WTC11 (cell line): ENCODE results near the gene SLC25A21. TPM values are rescaled to one million over a fixed set of nuclear protein-coding genes. Genes with fewer than 3 reads are reported as not detected.

Experiments
- ATAC-seq: fragments of 200-7000 bp; cut with Tn5 transposase; 2 replicates; pipeline ENCODE4 v1.10.0; 2021; ENCODE audit warnings: mild to moderate bottlenecking, moderate library complexity
- CTCF ChIA-PET: fragments of 300-600 bp; sonication (Branson Sonifier 250); formaldehyde crosslinking; loops from one replicate; lab custom pipeline; 2021; ENCODE audit warnings: antibody characterized with exemption; lab: Charles Lee
- POLR2A ChIA-PET: fragments of 350-600 bp; sonication (Branson Sonifier 250); formaldehyde crosslinking; loops from one replicate; lab custom pipeline; 2021; ENCODE audit warnings: antibody characterized with exemption; lab: Charles Lee
- DNase-seq: peaks from one replicate; pipeline ENCODE4 v3.0.0; 2021; ENCODE audit warnings: low spot score
- H3K27ac Mint-ChIP-seq: 2 replicates; pipeline ENCODE4 v1.8.0; 2021; ENCODE audit warnings: mixed read lengths
- H3K27me3 Mint-ChIP-seq: 2 replicates; pipeline ENCODE4 v1.8.0; 2021; ENCODE audit warnings: low read depth, mild to moderate bottlenecking, moderate library complexity, mixed read lengths
- H3K36me3 Mint-ChIP-seq: 2 replicates; pipeline ENCODE4 v1.8.0; 2021; ENCODE audit warnings: mixed read lengths
- H3K4me1 Mint-ChIP-seq: 2 replicates; pipeline ENCODE4 v1.8.0; 2022; ENCODE audit warnings: mixed read lengths
- H3K4me3 Mint-ChIP-seq: 2 replicates; pipeline ENCODE4 v1.8.0; 2021; ENCODE audit warnings: mild to moderate bottlenecking, moderate library complexity, mixed read lengths
- H3K9me3 Mint-ChIP-seq: 2 replicates; pipeline ENCODE4 v1.8.0; 2021; ENCODE audit warnings: mixed read lengths
- CREM ChIP-seq: sonication (generic); formaldehyde crosslinking; IDR thresholded peaks from 2 replicates; pipeline ENCODE4 v1.8.1; 2022; ENCODE audit warnings: mild to moderate bottlenecking, missing genetic modification reagents, moderate library complexity
- EMX1 ChIP-seq: fragments of 250-450 bp; sonication (Bioruptor Pico); IDR thresholded peaks from 2 replicates; pipeline ENCODE4 v1.8.0; 2021; ENCODE audit warnings: mild to moderate bottlenecking
- FOXP1 ChIP-seq: sonication (generic); formaldehyde crosslinking; IDR thresholded peaks from 2 replicates; pipeline ENCODE4 v1.8.0; 2022; ENCODE audit warnings: missing genetic modification reagents, mild to moderate bottlenecking, moderate library complexity, borderline replicate concordance
- GABPB1 ChIP-seq: sonication (generic); formaldehyde crosslinking; IDR thresholded peaks from 2 replicates; pipeline ENCODE4 v1.8.1; 2023; ENCODE audit warnings: mild to moderate bottlenecking, missing genetic modification reagents
- KAT7 ChIP-seq: sonication (generic); formaldehyde crosslinking; IDR thresholded peaks from 2 replicates; pipeline ENCODE4 v1.8.1; 2023; ENCODE audit warnings: missing genetic modification reagents, mild to moderate bottlenecking, borderline replicate concordance
- RORB ChIP-seq: fragments of 250-450 bp; sonication (Bioruptor Pico); IDR thresholded peaks from 2 replicates; pipeline ENCODE4 v1.9.0; 2021; ENCODE audit warnings: mild to moderate bottlenecking
- TEAD4 ChIP-seq: sonication (generic); formaldehyde crosslinking; IDR thresholded peaks from 2 replicates; pipeline ENCODE4 v1.8.0; 2022; ENCODE audit warnings: mild to moderate bottlenecking, missing genetic modification reagents
- ZNF263 ChIP-seq: sonication (generic); formaldehyde crosslinking; IDR thresholded peaks from 2 replicates; pipeline ENCODE4 v1.8.1; 2022; ENCODE audit warnings: low read depth, mild to moderate bottlenecking, moderate library complexity, missing genetic modification reagents
- ZNF396 ChIP-seq: fragments of 250-450 bp; sonication (Bioruptor Pico); IDR thresholded peaks from 2 replicates; pipeline ENCODE4 v1.8.0; 2021; ENCODE audit warnings: mild to moderate bottlenecking, moderate library complexity, borderline replicate concordance
- ZNF423 ChIP-seq: fragments of 250-450 bp; sonication (Bioruptor Pico); IDR thresholded peaks from 2 replicates; pipeline ENCODE4 v2.1.2; 2022; ENCODE audit warnings: mild to moderate bottlenecking, moderate library complexity
- total RNA-seq: library from RNA; stranded (reverse); gene quantifications from 3 replicates; pipeline ENCODE4 v1.2.3, GENCODE V29; 2021
- TF ChIP-seq, protein P1 (sequence below): sonication (generic); formaldehyde crosslinking; IDR thresholded peaks from 2 replicates; pipeline ENCODE4 v1.8.1; 2023; ENCODE audit warnings: mild to moderate bottlenecking, moderate library complexity, missing genetic modification reagents
- TF ChIP-seq, protein P2 (sequence below): fragments of 250-450 bp; sonication (Bioruptor Pico); IDR thresholded peaks from 2 replicates; pipeline ENCODE4 v2.1.2; 2022; ENCODE audit warnings: mild to moderate bottlenecking, moderate library complexity
- TF ChIP-seq, protein P3 (sequence below): fragments of 250-450 bp; sonication (Bioruptor Pico); IDR thresholded peaks from 2 replicates; pipeline ENCODE4 v1.9.0; 2021; ENCODE audit warnings: moderate library complexity, mild to moderate bottlenecking, inconsistent platforms, borderline replicate concordance
- TF ChIP-seq, protein P4 (sequence below): sonication (generic); formaldehyde crosslinking; IDR thresholded peaks from 2 replicates; pipeline ENCODE4 v1.8.1; 2023; ENCODE audit warnings: mild to moderate bottlenecking, missing genetic modification reagents
- TF ChIP-seq, protein P5 (sequence below): sonication (generic); formaldehyde crosslinking; IDR thresholded peaks from 2 replicates; pipeline ENCODE4 v1.8.0; 2022; ENCODE audit warnings: mild to moderate bottlenecking, missing genetic modification reagents
- TF ChIP-seq, protein P6 (sequence below): sonication (generic); formaldehyde crosslinking; IDR thresholded peaks from 2 replicates; pipeline ENCODE4 v1.8.1; 2022; ENCODE audit warnings: mild to moderate bottlenecking, moderate library complexity, missing genetic modification reagents
- TF ChIP-seq, protein P7 (sequence below): sonication (generic); formaldehyde crosslinking; IDR thresholded peaks from 2 replicates; pipeline ENCODE4 v1.8.1; 2023; ENCODE audit warnings: mild to moderate bottlenecking, missing genetic modification reagents
- TF ChIP-seq, protein P8 (sequence below): sonication (generic); formaldehyde crosslinking; conservative IDR thresholded peaks from 2 replicates; pipeline ENCODE4 v1.8.1; 2023; ENCODE audit warnings: mild to moderate bottlenecking, low read depth, missing genetic modification reagents, moderate library complexity
- TF ChIP-seq, protein P9 (sequence below): fragments of 250-450 bp; sonication (Bioruptor Pico); IDR thresholded peaks from 2 replicates; pipeline ENCODE4 v1.9.0; 2021; ENCODE audit warnings: mild to moderate bottlenecking

Gene SLC25A21
- total RNA-seq, 1 experiment from 2014 or later, result 8.2 TPM

DNA sequence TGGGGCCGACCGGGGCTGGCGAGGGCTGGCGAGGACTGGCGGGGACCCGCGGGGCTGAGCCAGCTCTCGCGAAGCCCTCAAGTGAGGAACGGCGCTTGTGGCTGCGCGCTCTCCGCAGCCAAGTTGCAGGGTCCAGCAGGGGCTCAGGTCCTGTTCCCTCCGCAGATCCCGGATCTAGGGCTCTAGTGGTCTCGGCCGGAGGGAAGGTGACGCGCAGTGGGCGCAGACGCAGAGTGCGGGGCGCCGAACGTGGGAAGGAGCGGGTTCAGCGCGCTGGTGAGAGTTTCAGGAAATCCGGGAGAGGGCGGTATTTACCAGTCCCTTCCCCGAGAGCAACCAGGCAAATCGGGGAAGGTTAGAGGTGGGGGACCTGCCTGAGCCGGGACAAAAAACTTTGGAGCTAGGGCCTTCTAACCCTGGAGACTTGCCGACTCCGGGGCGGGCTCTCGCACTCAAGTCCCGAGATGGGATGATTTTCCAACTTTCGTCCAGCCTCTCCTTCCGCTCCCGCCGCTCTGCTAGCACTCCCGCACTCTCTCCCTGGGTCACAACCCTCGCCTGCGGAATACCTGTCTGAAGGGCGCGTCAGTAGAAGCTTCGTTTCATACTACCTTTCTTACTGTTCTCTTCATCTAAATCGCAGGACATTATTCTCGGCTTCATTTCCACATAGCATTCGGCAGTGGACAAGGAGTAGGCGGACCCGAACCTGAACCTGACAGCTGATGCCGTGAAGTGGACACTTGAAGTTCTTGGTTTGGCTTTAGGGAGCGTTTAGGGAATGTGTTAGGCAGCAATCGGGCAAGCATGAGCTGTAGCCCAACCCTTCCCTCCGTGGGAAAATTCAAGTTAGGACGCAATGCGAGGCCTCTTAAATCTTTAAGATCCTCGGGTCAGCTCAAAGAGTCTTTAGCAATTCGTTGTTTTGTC, 524.3 kb downstream of the SLC25A21 start:
- DNase-seq (peak; percentile 70), ATAC-seq (peak; percentile 83)
- POLR2A ChIA-PET, result interaction anchor here (0.9 to 1.0 kb wide), 2 partner anchors 129 to 524 kb away, joined by 3 to 5 read pairs; partner anchors contain the start of gene SLC25A21
- H3K4me3 Mint-ChIP-seq, result peak overlapping the region; percentile 69
- H3K4me1 Mint-ChIP-seq, result peaks cover 8% of the 10 kb centered on the region
- no peaks in the 10 kb centered on the region for H3K36me3 Mint-ChIP-seq
- H3K9me3 Mint-ChIP-seq, result no peaks in the 10 kb centered on the region
- H3K27me3 Mint-ChIP-seq, result peaks cover 100% of the 10 kb centered on the region
- H3K27ac Mint-ChIP-seq, result no peak overlapping the region
- CTCF ChIA-PET, result interaction anchor here (0.5 to 6.8 kb wide), 56 partner anchors 8 to 944 kb away, joined by 3 to 79 read pairs (median 4); partner anchors contain the start of genes NKX2-8 and PAX9
- TF ChIP-seq, protein P1, sequence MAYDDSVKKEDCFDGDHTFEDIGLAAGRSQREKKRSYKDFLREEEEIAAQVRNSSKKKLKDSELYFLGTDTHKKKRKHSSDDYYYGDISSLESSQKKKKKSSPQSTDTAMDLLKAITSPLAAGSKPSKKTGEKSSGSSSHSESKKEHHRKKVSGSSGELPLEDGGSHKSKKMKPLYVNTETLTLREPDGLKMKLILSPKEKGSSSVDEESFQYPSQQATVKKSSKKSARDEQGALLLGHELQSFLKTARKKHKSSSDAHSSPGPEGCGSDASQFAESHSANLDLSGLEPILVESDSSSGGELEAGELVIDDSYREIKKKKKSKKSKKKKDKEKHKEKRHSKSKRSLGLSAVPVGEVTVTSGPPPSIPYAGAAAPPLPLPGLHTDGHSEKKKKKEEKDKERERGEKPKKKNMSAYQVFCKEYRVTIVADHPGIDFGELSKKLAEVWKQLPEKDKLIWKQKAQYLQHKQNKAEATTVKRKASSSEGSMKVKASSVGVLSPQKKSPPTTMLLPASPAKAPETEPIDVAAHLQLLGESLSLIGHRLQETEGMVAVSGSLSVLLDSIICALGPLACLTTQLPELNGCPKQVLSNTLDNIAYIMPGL (CRISPR knock-in tag), result peak; percentile 62; the same call in 1 of the 2 replicates
- TF ChIP-seq, protein P2, sequence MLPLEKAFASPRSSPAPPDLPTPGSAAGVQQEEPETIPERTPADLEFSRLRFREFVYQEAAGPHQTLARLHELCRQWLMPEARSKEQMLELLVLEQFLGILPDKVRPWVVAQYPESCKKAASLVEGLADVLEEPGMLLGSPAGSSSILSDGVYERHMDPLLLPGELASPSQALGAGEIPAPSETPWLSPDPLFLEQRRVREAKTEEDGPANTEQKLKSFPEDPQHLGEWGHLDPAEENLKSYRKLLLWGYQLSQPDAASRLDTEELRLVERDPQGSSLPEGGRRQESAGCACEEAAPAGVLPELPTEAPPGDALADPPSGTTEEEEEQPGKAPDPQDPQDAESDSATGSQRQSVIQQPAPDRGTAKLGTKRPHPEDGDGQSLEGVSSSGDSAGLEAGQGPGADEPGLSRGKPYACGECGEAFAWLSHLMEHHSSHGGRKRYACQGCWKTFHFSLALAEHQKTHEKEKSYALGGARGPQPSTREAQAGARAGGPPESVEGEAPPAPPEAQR (CRISPR knock-in tag), result no peak
- TF ChIP-seq TEAD4 (0 out of 2 replicates have a peak, but pooled peaks have one; percentile 16), GABPB1 (CRISPR knock-in tag) (peak; percentile 37; the same call in 1 of the 2 replicates)

DNA sequence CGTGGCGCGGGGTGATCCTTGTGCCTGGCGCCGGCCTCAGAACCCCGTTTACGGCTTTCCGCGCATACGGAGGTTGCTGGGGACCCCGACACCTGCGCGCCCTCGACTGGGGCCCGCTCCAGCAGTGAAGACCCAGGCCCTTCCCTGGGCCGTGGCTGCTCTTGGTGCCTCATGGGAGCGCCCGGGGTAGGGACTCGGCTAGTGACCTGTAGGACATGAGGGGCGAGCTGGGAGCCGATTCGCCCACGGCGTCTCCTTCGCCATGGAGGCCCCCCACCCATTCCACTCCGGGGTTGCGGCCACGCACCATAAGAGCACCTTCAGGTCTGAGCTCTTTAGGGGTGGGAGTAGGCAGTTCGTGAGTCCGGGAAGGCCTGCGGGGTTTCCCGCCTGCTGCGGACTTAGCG, 525.0 kb downstream of the SLC25A21 start:
- ATAC-seq (peak; percentile 41), DNase-seq (peak; percentile 22)
- H3K36me3 Mint-ChIP-seq, result no peaks in the 10 kb centered on the region
- CTCF ChIA-PET, result interaction anchor here (0.6 to 6.8 kb wide), 27 partner anchors 8 to 519 kb away, joined by 3 to 79 read pairs (median 6); partner anchors contain the start of gene PAX9
- TF ChIP-seq, protein P3, sequence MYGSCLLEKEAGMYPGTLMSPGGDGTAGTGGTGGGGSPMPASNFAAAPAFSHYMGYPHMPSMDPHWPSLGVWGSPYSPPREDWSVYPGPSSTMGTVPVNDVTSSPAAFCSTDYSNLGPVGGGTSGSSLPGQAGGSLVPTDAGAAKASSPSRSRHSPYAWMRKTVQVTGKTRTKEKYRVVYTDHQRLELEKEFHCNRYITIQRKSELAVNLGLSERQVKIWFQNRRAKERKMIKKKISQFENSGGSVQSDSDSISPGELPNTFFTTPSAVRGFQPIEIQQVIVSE (CRISPR knock-in tag), result no peak
- TF ChIP-seq, protein P4, sequence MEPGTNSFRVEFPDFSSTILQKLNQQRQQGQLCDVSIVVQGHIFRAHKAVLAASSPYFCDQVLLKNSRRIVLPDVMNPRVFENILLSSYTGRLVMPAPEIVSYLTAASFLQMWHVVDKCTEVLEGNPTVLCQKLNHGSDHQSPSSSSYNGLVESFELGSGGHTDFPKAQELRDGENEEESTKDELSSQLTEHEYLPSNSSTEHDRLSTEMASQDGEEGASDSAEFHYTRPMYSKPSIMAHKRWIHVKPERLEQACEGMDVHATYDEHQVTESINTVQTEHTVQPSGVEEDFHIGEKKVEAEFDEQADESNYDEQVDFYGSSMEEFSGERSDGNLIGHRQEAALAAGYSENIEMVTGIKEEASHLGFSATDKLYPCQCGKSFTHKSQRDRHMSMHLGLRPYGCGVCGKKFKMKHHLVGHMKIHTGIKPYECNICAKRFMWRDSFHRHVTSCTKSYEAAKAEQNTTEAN (CRISPR knock-in tag), result no peak
- TF ChIP-seq FOXP1 (no peak), ZNF396 (no peak), GABPB1 (CRISPR knock-in tag) (no peak), ZNF263 (CRISPR knock-in tag) (no peak), RORB (no peak), EMX1 (CRISPR knock-in tag) (no peak), CREM (CRISPR knock-in tag) (no peak), KAT7 (CRISPR knock-in tag) (no peak), ZNF423 (CRISPR knock-in tag) (no peak)
- TF ChIP-seq, protein P5, sequence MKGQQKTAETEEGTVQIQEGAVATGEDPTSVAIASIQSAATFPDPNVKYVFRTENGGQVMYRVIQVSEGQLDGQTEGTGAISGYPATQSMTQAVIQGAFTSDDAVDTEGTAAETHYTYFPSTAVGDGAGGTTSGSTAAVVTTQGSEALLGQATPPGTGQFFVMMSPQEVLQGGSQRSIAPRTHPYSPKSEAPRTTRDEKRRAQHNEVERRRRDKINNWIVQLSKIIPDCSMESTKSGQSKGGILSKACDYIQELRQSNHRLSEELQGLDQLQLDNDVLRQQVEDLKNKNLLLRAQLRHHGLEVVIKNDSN (CRISPR knock-in tag), result no peak
- TF ChIP-seq, protein P6, sequence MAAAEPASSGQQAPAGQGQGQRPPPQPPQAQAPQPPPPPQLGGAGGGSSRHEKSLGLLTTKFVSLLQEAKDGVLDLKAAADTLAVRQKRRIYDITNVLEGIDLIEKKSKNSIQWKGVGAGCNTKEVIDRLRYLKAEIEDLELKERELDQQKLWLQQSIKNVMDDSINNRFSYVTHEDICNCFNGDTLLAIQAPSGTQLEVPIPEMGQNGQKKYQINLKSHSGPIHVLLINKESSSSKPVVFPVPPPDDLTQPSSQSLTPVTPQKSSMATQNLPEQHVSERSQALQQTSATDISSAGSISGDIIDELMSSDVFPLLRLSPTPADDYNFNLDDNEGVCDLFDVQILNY (CRISPR knock-in tag), result no peak
- TF ChIP-seq, protein P7, sequence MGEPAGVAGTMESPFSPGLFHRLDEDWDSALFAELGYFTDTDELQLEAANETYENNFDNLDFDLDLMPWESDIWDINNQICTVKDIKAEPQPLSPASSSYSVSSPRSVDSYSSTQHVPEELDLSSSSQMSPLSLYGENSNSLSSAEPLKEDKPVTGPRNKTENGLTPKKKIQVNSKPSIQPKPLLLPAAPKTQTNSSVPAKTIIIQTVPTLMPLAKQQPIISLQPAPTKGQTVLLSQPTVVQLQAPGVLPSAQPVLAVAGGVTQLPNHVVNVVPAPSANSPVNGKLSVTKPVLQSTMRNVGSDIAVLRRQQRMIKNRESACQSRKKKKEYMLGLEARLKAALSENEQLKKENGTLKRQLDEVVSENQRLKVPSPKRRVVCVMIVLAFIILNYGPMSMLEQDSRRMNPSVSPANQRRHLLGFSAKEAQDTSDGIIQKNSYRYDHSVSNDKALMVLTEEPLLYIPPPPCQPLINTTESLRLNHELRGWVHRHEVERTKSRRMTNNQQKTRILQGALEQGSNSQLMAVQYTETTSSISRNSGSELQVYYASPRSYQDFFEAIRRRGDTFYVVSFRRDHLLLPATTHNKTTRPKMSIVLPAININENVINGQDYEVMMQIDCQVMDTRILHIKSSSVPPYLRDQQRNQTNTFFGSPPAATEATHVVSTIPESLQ (CRISPR knock-in tag), result no peak
- TF ChIP-seq, protein P8, sequence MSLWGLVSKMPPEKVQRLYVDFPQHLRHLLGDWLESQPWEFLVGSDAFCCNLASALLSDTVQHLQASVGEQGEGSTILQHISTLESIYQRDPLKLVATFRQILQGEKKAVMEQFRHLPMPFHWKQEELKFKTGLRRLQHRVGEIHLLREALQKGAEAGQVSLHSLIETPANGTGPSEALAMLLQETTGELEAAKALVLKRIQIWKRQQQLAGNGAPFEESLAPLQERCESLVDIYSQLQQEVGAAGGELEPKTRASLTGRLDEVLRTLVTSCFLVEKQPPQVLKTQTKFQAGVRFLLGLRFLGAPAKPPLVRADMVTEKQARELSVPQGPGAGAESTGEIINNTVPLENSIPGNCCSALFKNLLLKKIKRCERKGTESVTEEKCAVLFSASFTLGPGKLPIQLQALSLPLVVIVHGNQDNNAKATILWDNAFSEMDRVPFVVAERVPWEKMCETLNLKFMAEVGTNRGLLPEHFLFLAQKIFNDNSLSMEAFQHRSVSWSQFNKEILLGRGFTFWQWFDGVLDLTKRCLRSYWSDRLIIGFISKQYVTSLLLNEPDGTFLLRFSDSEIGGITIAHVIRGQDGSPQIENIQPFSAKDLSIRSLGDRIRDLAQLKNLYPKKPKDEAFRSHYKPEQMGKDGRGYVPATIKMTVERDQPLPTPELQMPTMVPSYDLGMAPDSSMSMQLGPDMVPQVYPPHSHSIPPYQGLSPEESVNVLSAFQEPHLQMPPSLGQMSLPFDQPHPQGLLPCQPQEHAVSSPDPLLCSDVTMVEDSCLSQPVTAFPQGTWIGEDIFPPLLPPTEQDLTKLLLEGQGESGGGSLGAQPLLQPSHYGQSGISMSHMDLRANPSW (CRISPR knock-in tag), result no peak
- TF ChIP-seq, protein P9, sequence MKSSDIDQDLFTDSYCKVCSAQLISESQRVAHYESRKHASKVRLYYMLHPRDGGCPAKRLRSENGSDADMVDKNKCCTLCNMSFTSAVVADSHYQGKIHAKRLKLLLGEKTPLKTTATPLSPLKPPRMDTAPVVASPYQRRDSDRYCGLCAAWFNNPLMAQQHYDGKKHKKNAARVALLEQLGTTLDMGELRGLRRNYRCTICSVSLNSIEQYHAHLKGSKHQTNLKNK (CRISPR knock-in tag), result no peak
- H3K4me3 Mint-ChIP-seq, result peak overlapping the region; percentile 69
- H3K27ac Mint-ChIP-seq, result no peak overlapping the region
- H3K27me3 Mint-ChIP-seq, result peaks cover 100% of the 10 kb centered on the region
- H3K9me3 Mint-ChIP-seq, result no peaks in the 10 kb centered on the region
- POLR2A ChIA-PET, result no interaction called here
- peaks cover 8% of the 10 kb centered on the region for H3K4me1 Mint-ChIP-seq
